ENCODE measurements around the gene PDE6A. TPM values are rescaled to one million over a fixed set of nuclear protein-coding genes. Genes with fewer than 3 reads are reported as not detected.

Gene PDE6A
- total RNA-seq: 1 to 10 TPM in 2 of 4 donors, under 1 TPM in 2; 0.04 to 3.8 (median 2.2) TPM

- H3K4me1 ChIP-seq: peaks cover 10 to 86% (median 29%) of the 10 kb centered on the region in 3 donors
- H3K27ac ChIP-seq: peak within 1 kb of the TSS in 2 of 4 donors; percentile 28 to 55
- no peak for DNase-seq
- no peaks in the 10 kb centered on the region for H3K9me3 ChIP-seq
- 57% methylated on average over 1 of the region's 2 CpGs; no CpG with 5 or more reads in 1 of the 2 donors for WGBS, 2 donors
- intact Hi-C loops (cut with DNase I): no loop called here
- H3K4me3 ChIP-seq: no peak within 1 kb of the TSS
- H3K36me3 ChIP-seq: no peaks in the 10 kb centered on the region
- no peak for TF ChIP-seq POLR2A (IDR thresholded peaks at IDR 0.05)
- TF ChIP-seq, protein P1, sequence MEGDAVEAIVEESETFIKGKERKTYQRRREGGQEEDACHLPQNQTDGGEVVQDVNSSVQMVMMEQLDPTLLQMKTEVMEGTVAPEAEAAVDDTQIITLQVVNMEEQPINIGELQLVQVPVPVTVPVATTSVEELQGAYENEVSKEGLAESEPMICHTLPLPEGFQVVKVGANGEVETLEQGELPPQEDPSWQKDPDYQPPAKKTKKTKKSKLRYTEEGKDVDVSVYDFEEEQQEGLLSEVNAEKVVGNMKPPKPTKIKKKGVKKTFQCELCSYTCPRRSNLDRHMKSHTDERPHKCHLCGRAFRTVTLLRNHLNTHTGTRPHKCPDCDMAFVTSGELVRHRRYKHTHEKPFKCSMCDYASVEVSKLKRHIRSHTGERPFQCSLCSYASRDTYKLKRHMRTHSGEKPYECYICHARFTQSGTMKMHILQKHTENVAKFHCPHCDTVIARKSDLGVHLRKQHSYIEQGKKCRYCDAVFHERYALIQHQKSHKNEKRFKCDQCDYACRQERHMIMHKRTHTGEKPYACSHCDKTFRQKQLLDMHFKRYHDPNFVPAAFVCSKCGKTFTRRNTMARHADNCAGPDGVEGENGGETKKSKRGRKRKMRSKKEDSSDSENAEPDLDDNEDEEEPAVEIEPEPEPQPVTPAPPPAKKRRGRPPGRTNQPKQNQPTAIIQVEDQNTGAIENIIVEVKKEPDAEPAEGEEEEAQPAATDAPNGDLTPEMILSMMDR (IDR thresholded peaks at IDR 0.05): no peak
- no peaks in the 10 kb centered on the region for H3K27me3 ChIP-seq
These were observed at the start of gene PDE6A for GRCh38 chr5:149944666-149945065. Gene PDE6A (minus strand): TSS chr5:149944793. CDS start chr5:149944673, 120 bp downstream.

- Histone ChIP-seq H3K9me3 (no peaks in the 10 kb centered on the region), H3K4me3 (no peak overlapping the region)
These were observed 48.9 kb upstream of the PDE6A start for GRCh38 chr5:149993471-149993870.

DNA sequence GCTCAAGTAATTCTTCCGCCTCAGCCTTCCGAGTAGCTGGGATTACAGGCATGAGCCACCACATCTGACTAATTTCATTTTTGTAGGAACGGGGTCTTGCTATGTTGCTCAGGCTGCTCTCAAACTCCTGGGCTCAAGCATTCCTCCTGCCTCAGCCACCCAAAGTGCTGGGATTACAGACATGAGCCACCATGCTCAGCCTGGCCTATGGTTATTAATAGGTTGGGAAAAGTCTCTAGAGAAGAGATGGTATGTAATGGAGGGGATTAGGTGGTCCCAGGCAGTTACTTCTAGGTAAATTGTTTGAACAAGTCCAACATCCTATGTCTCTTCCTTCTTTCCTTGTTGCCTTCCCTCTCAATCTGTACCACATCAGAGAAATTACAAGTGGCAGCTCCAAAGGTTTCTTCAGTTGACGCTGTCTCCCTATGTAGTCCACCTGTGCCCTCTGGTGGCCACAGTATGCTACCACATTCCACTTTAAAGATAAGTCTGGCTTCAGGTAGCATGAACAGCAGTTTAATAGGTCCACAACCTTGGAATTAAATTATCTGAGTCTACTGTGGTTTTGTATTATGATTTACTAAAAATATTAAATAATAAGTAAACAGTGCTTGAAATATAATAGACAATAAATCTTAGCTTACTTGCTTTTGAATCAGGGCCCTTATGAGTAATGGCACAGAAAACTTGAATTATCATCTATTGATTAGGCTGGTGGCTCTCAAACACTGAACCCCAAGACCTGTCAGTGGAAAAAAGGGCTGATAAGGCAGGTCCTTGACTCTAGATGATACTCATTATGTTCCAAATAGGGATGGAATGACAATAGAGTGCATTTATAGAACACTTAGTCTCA is 46.2 kb upstream of the PDE6A start:
- no peak overlapping the region for H3K27ac ChIP-seq
- peaks cover 0 to 21% (median 5%) of the 10 kb centered on the region in 3 donors for H3K36me3 ChIP-seq
- H3K27me3 ChIP-seq: no peaks in the 10 kb centered on the region
- H3K9me3 ChIP-seq: no peaks in the 10 kb centered on the region
- intact Hi-C loops (cut with DNase I): no loop called here
- H3K4me3 ChIP-seq: no peak overlapping the region
- WGBS, 2 donors: 66 to 68% methylated on average over 4 of the region's 4 CpGs
- TF ChIP-seq, protein P1 (IDR thresholded peaks at IDR 0.05): peak; percentile 54 to 96 (median 95)
- no peak for TF ChIP-seq POLR2A (IDR thresholded peaks at IDR 0.05)
- DNase-seq: no peak
- H3K4me1 ChIP-seq: no peaks in the 10 kb centered on the region

More at GRCh38 chr5:149993471-149993870, 48.9 kb upstream of the PDE6A start:
- Histone ChIP-seq H3K27me3 (no peaks in the 10 kb centered on the region), H3K27ac (no peak overlapping the region), H3K36me3 (peaks cover 0 to 24% (median 5%) of the 10 kb centered on the region in 3 donors), H3K4me1 (no peaks in the 10 kb centered on the region)
- WGBS, 2 donors: 90 to 98% methylated on average over 3 of the region's 3 CpGs
- no peak for DNase-seq
- TF ChIP-seq, protein P1 (IDR thresholded peaks at IDR 0.05): no peak
- no peak for TF ChIP-seq POLR2A (IDR thresholded peaks at IDR 0.05)
- intact Hi-C loops (cut with DNase I): no loop called here

DNA sequence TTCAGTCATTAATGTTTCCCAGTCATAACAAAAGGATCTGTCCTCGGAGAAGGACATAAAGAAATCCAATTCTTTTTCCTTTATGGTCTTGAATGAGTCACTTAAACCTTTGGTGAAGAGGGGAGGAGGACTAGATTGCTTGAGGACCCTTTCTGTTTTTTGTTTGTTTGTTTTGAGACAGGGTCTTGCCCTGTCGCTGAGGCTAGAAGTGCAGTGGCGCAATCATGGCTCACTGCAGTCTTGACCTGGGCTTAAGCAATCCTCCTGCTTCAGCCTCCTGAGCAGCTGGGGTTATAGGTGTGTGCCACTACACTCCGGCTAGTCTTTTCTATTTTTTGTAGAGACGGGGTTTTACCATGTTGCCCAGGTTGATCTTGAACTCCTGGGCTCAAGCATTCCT is 43.5 kb upstream of the PDE6A start:
- intact Hi-C loops (cut with DNase I): loop anchor here (5.0 kb wide), 1 partner anchor 156 kb away; no protein-coding TSS in a partner anchor
- Histone ChIP-seq H3K27ac (no peak overlapping the region), H3K36me3 (peaks cover 0 to 28% (median 0%) of the 10 kb centered on the region in 3 donors), H3K27me3 (no peaks in the 10 kb centered on the region), H3K4me3 (no peak overlapping the region), H3K4me1 (no peaks in the 10 kb centered on the region), H3K9me3 (no peaks in the 10 kb centered on the region)
- TF ChIP-seq POLR2A (IDR thresholded peaks at IDR 0.05): no peak
- TF ChIP-seq, protein P1 (IDR thresholded peaks at IDR 0.05): no peak
- DNase-seq: no peak
- WGBS, 2 donors: 74 to 91% methylated on average over 5 of the region's 5 CpGs

- TF ChIP-seq POLR2A (IDR thresholded peaks at IDR 0.05): no peak
- TF ChIP-seq, protein P1 (IDR thresholded peaks at IDR 0.05): no peak
- no peak for DNase-seq
- intact Hi-C loops (cut with DNase I): no loop called here
- Histone ChIP-seq H3K4me1 (no peaks in the 10 kb centered on the region), H3K4me3 (no peak overlapping the region), H3K9me3 (no peaks in the 10 kb centered on the region), H3K27ac (no peak overlapping the region), H3K36me3 (peaks cover 5 to 85% (median 18%) of the 10 kb centered on the region in 3 donors), H3K27me3 (no peaks in the 10 kb centered on the region)
These were observed 37.9 kb upstream of the PDE6A start for GRCh38 chr5:149982505-149982904.
